RPMI8226 (cell line): ENCODE results near the gene GPR35.
"Not testable (repeated sequence)": the region's sequence is repeated elsewhere in the genome, so short reads cannot be mapped to it uniquely, and the experiment has no call there.

Source experiments
- DNase-seq: peaks from one replicate; pipeline ENCODE4 v3.0.0-alpha.2; 2015

Gene GPR35

DNA sequence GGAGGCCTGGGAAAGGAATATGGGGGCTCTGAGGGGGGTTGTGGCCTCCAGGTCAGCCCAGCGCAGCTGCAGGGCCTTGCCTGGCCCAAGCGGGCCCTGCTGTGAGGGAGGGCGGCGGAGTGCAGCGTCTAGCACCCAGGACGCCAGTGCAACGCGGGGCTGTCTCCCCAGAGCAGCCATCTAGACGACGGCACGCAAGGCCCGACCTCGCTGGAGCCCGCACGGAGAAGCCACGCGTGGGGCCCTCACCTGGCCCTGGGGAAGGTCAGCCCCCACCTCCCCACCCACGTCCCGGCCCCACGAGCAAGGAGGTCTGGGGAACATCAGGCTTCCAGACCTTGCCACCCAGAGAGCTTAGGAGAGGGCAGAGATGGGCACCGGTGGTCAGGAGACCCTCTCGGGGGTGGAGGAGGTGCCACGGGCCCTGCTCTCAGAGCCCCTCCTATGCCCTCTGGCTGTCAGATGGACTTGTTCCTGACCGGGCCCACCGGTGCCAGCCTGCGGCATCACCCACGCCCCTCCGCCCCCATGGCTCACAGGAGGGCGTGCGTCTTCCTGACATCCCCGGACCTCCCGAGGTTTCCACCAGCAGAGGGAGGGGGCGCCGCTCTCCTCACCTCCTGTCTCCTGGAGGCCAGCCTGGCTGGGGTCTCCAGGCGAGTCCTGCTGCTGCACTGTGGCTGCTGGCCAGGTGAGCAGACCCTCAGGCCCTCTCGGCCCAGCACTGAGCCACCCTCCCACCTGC is 17.0 kb downstream of the GPR35 start:
- DNase-seq = no peak

DNA sequence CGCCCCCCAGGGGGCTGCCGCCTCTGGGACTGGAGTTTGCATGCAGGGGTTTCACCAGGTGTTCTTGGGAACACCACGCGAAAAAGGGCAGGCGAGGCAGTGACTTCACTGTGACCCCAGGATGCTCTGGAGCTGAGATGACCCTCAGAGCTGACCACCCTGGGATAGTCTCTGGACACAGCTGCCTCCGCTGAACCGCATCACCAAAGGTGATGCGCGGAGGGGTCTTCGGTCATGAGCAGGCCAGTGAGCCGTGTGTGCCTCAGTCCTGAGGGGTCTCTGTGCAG is 17.5 kb downstream of the GPR35 start:
- DNase-seq = no peak

GRCh38 chr2:240643093-240643810 is 18.0 kb downstream of the GPR35 start:
- no peak for DNase-seq

- no peak for DNase-seq
Observed at GRCh38 chr2:240643811-240644150, 18.5 kb downstream of the GPR35 start.

DNA sequence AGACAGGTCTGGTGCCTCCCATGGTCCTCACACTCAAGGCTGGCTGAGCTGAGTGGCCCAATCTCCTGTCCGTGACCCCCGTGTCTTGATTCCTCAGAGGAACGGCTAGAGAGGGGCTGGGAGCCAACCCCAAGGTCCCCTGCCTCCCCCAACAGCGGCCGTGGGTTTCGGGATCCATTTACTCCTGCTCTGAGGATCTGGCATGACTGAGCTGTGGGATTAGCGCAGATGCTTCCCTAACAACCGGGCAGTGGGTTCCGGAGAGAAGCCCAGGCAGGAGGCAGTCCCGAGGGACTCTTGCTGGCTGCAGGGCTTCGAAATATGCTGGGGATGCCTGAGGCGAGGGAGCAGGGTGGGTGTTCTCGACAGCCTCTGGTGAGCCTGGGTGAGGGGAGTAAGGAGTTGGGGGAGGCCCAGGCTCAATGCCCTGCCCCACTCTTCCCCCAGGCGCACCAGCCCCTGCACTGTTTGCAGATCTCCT is 18.9 kb downstream of the GPR35 start:
- DNase-seq = no peak

DNA sequence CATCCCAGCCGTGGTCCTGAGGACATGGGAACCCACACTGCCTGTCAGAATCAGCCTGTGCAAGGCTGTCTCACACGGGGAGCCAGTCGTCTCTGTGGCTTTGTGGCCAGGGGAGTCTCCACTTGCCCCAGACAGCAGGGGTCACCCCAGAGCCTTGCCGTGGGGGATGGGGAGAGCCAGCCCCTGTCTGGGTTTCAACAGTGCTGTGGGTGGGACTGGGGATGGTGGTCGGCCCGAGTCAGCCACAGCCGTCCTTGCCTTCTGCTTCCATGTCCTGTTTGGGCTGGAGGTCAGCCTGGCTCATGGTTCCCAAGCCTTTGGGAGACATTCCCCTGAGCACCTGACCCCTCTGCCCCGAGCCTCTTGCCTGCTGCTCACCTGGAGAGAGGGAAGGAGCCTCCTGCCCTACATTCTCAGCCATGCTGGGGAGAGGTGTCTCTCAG is 19.6 kb downstream of the GPR35 start:
- DNase-seq = no peak

- no peak for DNase-seq
Observed at GRCh38 chr2:240645346-240645745, 20.1 kb downstream of the GPR35 start.

DNA sequence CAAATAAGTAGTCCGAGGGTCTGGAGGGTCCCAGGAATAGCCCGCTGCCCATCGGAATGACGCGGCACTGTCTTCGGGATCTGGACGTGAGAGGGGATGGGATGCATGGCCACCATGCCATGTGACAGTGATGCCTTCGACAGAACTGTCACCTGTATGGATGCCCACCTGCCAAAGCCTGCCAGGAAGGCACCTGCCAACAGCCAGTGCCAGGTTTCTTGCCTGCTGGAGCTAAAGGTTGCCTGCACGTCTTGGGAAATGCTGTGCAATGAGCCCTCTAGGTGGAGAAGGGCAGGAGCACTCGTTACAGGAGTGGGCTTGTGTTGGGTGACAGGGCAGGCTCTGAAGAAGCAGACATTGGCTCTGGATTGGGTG is 20.5 kb downstream of the GPR35 start:
- DNase-seq = no peak

DNA sequence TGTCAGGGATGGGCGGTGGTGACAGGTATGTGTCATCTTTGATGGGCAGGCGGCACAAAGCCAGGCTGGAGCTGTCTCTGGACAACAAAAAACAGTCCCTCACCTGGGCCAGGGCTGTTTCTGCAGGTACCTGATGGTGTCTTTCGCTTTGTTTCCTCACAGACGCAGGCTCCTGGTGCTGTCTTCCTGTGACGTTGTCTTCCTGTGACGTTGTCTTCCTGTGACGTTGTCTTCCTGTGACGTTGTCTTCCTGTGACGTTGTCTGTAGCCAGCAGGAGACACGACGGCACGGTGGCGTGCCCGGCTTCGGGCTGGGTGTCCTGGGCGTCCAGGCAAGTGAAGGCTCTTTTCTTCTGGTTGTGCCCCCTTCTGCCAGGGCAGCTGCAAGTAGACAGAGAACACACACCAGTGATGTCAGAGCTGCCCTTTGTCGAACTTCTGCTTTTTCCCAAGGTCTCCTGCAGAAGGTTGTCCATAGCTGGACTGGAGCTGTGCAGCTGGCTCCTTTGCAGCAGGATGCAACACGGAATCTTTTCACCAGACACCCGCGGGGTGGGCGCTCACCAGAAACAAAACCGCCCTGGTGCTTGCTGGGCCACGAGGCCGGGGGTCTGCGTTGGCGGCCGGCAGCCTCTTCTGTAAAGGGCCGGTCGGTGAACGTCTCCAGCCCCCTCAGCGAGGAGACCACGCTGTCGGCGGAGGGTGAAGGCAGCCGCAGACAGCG is 21.1 kb downstream of the GPR35 start:
- peak; percentile 19 for DNase-seq

- no peak for DNase-seq
Observed at GRCh38 chr2:240646900-240647502, 21.7 kb downstream of the GPR35 start.

GRCh38 chr2:240647503-240648154 is 22.3 kb downstream of the GPR35 start:
- DNase-seq = no peak

GRCh38 chr2:240648155-240648649 is 22.9 kb downstream of the GPR35 start:
- DNase-seq = no peak

- no peak for DNase-seq
Observed at GRCh38 chr2:240648650-240649275, 23.5 kb downstream of the GPR35 start.

DNA sequence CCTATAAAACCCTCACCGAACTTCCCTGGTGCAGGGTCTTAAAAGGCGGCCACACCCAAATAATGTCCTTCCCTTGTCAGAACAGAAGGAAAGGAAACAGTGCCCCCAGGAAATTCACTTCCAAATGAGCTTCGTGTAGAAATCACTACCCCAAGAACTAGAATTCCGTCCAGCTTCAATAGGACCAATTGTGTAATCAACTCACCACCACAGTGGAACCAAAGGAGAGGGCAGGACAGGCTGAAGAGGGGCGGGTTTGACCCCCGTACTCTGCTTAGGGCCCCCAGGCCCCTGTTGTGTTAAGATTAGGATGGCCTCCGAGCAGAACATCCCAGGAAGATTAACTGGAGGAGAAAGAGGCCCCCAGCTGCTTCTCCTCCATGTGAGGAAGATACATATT is 24.1 kb downstream of the GPR35 start:
- no peak for DNase-seq

DNA sequence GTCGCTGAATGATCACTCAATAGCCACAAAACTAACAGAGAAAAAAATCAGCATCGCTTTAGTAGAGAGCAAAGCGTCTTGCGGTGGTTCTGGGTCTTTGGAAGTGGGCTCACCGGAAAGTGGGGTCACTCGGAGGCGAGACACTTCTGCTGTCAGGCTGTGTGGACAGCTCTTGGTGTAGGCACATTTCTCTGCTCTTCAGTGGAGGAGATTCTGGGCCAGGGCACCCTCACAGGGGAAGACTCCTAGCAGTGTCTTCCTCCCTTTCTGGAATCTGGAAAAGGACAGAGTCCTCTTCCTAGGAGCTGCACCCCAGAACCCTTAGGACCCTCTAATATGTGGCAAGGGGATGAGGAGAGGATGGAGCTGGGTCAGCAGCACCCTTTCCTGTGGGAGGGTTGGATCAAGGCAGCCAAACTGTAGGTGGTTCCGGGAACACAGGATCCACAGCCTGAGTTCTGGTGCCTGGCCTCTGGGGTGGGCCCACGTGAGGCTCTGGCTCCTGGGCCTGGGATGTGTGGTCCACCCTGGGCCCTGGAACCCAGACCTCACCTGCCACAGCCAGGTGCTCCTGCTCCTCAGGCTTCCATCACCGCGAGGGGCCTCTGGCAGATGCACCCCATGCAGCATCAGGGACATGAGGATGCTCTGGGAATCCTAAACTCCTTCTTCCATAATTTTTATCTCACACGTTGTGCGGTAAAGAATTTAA is 25.1 kb downstream of the GPR35 start:
- no peak for DNase-seq

- DNase-seq = no peak
Observed at GRCh38 chr2:240651185-240651584, 25.9 kb downstream of the GPR35 start.

DNA sequence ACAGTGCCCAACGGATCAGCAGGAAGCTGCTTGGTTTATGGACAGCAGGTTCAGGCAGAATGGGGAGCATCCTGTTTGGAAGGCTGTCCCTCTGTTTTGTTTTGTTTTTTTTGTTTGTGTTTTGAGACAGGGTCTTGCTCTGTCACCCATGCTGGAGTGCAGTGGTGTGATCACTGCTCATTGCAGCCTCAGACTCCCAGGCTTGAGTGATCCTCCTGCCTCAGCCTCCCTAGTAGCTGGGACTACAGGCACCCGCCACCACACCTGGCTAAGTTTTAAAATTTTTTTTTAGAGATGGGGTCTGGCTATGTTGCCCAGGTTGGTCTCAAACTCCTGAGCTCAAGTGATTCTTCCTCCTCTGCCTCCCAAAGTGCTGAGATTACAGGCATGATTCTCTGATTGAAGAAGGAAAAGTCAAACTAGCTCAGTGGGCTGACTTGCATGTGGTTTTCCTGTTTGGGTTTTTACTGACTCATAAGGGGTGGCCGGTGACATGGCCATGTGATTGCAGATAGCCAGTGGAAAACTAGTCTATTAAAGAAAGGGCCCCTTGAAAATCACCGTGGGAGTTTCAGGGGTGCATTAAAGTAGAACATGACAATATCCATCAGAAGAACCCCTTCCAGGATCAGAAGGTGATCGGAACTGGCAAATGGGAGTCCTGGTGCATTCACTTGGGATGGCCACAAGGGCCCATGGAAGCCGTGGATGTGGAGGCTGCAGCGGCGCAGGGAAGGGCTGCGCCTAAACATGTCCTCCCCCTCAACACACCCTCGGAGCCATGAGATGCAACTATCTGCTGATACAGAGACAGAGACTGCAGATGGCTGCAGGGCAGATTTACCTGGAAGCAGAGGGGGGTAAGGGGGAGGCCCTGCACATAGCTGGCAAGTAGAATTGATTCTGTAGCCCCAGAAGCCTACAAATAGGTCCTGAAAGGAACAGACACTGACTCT is 30.9 kb downstream of the GPR35 start:
- DNase-seq = no peak

GRCh38 chr2:240659883-240660282 is 34.6 kb downstream of the GPR35 start:
- not testable (repeated sequence) for DNase-seq

DNA sequence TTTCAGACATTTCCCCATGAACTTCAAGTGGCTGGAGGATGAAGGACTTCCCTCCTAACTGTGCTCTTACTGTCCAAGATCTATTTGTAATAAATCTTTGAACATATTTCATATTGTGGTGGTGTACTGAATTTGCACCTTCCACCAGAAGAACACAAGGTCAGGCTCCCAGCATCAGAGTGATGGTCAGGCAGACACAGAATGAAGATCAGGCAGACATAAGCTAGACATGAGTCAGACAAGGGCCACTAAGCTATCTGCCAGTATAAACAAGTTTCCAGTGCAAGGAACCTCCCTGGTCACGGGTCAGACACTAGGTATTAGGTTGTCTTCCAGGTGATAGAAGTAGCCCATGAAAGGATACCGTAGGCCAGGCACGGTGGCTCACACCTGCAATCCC is 37.4 kb downstream of the GPR35 start:
- DNase-seq = no peak

DNA sequence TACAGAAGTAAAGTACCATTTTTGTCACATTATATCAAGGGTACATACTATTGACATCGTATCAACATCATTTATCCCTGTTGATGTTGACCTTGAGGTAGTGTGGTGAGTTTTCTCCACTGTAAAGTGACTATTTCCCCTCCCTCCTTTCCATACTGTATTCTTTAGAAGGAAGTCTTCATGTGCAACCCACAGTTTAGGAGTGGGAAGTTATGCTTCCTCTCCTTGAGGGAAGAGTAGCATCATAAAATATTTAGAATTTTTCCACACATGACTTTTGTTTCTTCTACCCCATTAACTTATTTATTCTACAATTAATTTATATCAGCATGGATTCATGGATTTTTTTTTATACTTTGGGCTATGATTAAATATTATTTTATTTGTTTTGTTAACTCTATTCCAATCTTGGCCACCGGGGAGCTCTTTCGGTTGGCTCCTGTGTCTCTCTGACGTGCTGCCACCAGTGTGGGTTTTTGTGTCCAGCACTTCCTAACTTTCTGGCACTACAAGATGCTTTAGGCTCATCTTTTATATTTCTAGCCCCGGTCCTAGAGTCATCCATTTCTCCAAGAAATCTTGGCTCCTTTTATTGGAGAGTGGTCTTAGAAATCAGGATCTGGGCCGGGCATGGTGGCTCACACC is 38.4 kb downstream of the GPR35 start:
- no peak for DNase-seq
